Measurements from ENCODE around the gene RFC3. TPM values are rescaled to one million over a fixed set of nuclear protein-coding genes. Genes with fewer than 3 reads are reported as not detected.
"Not testable (repeated sequence)": the region's sequence is repeated elsewhere in the genome, so short reads cannot be mapped to it uniquely, and the experiment has no call there.

RFC3 gene
- total and polyA plus RNA-seq, 2 experiments from 2014 or later = 6.8 to 14.2 TPM

DNA sequence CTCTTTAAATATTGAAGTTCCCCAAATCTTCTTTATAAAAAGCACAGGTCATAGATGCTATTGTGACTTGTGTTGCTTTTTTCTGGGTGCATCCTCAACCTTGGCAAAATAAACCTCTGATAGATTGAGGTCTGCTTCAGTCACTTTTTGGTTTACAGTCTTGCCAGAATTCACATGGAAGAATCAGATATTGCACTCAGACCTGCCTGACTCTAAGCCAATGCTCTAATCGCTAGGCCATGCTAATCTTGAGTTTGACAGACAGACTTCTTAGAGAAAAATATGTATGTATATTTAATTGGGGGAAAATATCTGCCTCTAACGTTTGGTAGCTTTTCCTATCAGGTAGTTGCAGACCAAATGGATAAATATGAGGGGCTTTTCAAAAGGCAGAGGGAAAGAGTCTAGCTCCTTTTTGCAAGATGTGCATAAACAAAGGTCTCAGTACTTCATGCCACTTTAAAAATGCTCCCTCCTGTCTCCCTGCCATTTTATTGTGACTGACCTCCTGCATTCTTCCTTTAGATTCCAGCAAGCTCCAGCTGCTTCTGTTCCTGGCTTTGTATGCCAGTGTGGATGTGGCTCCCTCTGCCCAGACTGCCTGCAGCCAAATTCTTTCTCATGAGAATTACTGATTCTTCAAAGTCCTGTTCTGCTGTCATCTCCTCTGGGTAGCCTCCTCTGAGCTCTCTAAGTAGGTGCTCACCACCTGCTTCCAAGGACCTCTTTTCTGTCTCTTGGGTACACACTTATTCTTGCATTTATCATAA is 42.4 kb upstream of the RFC3 start:
- H3K79me2 ChIP-seq = no peaks in the 10 kb centered on the region
- no peak overlapping the region for H3K4me3 ChIP-seq
- peaks cover 4% of the 10 kb centered on the region for H3K27me3 ChIP-seq
- no peak for DNase-seq (ENCODE audit: low spot score)
- H3K9me2 ChIP-seq (replicated peaks; ENCODE audit: insufficient read depth) = no peaks in the 10 kb centered on the region
- H4K20me1 ChIP-seq (ENCODE audit: insufficient read depth, poor library complexity, severe bottlenecking) = no peaks in the 10 kb centered on the region
- no peak overlapping the region for H2AFZ ChIP-seq
- no peaks in the 10 kb centered on the region for H3K4me1 ChIP-seq (ENCODE audit: insufficient read depth)
- WGBS (ENCODE audit: low lambda C conversion rate, missing lambda C conversion rate) = 56% methylated on average over 2 of the region's 2 CpGs
- H3K4me2 ChIP-seq = no peak overlapping the region
- no peaks in the 10 kb centered on the region for H3K9me3 ChIP-seq (ENCODE audit: low read depth)
- TF ChIP-seq EZH2phosphoT487 (IDR thresholded peaks at IDR 0.05; ENCODE audit: low read depth, severe bottlenecking, unreplicated experiment) = no peak
- TF ChIP-seq, protein P1, sequence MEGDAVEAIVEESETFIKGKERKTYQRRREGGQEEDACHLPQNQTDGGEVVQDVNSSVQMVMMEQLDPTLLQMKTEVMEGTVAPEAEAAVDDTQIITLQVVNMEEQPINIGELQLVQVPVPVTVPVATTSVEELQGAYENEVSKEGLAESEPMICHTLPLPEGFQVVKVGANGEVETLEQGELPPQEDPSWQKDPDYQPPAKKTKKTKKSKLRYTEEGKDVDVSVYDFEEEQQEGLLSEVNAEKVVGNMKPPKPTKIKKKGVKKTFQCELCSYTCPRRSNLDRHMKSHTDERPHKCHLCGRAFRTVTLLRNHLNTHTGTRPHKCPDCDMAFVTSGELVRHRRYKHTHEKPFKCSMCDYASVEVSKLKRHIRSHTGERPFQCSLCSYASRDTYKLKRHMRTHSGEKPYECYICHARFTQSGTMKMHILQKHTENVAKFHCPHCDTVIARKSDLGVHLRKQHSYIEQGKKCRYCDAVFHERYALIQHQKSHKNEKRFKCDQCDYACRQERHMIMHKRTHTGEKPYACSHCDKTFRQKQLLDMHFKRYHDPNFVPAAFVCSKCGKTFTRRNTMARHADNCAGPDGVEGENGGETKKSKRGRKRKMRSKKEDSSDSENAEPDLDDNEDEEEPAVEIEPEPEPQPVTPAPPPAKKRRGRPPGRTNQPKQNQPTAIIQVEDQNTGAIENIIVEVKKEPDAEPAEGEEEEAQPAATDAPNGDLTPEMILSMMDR (IDR thresholded peaks at IDR 0.05; ENCODE audit: poor library complexity) = no peak
- TF ChIP-seq EZH2 (IDR thresholded peaks at IDR 0.05; ENCODE audit: borderline replicate concordance) = no peak
- no peak overlapping the region for H3K27ac ChIP-seq
- H3K36me3 ChIP-seq (replicated peaks; ENCODE audit: insufficient read depth, low read depth) = no peaks in the 10 kb centered on the region

DNA sequence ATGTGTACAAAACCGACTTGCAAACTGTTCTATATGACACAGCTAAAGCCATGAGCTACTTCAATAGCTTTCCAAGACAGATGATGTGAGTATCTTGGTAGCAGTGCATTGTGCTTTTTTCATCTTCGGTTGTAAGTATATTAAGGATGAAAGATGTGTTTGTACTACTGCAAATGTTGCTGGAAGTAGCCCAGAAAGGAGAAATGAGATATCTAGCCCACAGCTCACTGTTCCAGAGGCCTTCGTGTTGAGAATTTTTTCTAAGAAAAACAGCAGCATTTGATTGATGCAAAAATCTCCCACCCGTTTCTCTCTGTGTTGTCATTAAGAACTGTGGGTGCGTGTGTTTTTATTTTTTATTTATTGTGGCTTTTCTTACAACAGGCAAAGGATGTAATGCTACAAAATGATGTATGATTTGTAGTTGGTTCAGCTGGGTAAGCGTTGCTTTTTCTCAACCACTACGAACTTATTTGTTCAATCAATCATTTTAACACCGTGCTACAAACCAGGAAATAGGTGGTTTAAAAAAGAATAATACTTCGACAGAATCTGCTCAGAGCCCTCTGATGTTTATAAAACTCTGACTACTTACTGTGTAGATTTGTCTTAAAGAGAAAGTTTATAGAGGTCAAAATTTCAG is 41.6 kb upstream of the RFC3 start:
- TF ChIP-seq EZH2phosphoT487 (IDR thresholded peaks at IDR 0.05; ENCODE audit: low read depth, severe bottlenecking, unreplicated experiment) = no peak
- TF ChIP-seq, protein P1 (IDR thresholded peaks at IDR 0.05; ENCODE audit: poor library complexity) = no peak
- TF ChIP-seq EZH2 (IDR thresholded peaks at IDR 0.05; ENCODE audit: borderline replicate concordance) = no peak
- no peak overlapping the region for H3K27ac ChIP-seq
- H3K27me3 ChIP-seq = peaks cover 4% of the 10 kb centered on the region
- no peaks in the 10 kb centered on the region for H3K9me2 ChIP-seq (replicated peaks; ENCODE audit: insufficient read depth)
- no peaks in the 10 kb centered on the region for H3K79me2 ChIP-seq
- no peaks in the 10 kb centered on the region for H3K36me3 ChIP-seq (replicated peaks; ENCODE audit: insufficient read depth, low read depth)
- H3K4me1 ChIP-seq (ENCODE audit: insufficient read depth) = no peaks in the 10 kb centered on the region
- H2AFZ ChIP-seq = no peak overlapping the region
- no peak overlapping the region for H3K4me3 ChIP-seq
- H3K9me3 ChIP-seq (ENCODE audit: low read depth) = no peaks in the 10 kb centered on the region
- no peak for DNase-seq (ENCODE audit: low spot score)
- H3K4me2 ChIP-seq = no peak overlapping the region
- WGBS (ENCODE audit: low lambda C conversion rate, missing lambda C conversion rate) = 82% methylated on average over 9 of the region's 9 CpGs
- H4K20me1 ChIP-seq (ENCODE audit: insufficient read depth, poor library complexity, severe bottlenecking) = no peaks in the 10 kb centered on the region

DNA sequence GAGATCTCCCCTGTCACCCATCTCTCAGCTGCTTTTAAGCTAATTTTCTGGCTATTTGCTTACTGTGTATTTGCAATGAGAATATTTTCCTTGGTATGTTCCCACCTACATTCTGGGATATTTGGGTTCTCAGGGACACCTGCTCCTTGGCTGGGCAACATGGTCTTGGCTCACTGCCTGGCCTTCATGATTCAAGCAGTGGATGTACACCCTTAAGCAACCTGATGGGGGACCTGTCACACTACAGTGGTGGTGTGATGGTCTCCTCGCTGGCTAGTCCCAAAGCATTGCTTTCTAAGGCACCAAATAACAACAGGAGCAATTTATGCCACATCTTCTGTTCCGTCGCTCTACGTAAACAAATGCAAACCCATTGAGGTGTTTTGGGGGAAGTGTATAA is 35.3 kb upstream of the RFC3 start:
- WGBS (ENCODE audit: low lambda C conversion rate, missing lambda C conversion rate) = 67% methylated on average over 4 of the region's 4 CpGs
- H3K36me3 ChIP-seq (replicated peaks; ENCODE audit: insufficient read depth, low read depth) = no peaks in the 10 kb centered on the region
- no peaks in the 10 kb centered on the region for H3K9me3 ChIP-seq (ENCODE audit: low read depth)
- no peak overlapping the region for H2AFZ ChIP-seq
- TF ChIP-seq EZH2phosphoT487 (IDR thresholded peaks at IDR 0.05; ENCODE audit: low read depth, severe bottlenecking, unreplicated experiment) = no peak
- TF ChIP-seq, protein P1 (IDR thresholded peaks at IDR 0.05; ENCODE audit: poor library complexity) = no peak
- TF ChIP-seq EZH2 (IDR thresholded peaks at IDR 0.05; ENCODE audit: borderline replicate concordance) = no peak
- peaks cover 4% of the 10 kb centered on the region for H3K27me3 ChIP-seq
- no peak overlapping the region for H3K4me2 ChIP-seq
- no peak overlapping the region for H3K27ac ChIP-seq
- no peaks in the 10 kb centered on the region for H3K9me2 ChIP-seq (replicated peaks; ENCODE audit: insufficient read depth)
- no peaks in the 10 kb centered on the region for H3K79me2 ChIP-seq
- H3K4me3 ChIP-seq = no peak overlapping the region
- DNase-seq (ENCODE audit: low spot score) = no peak
- no peaks in the 10 kb centered on the region for H4K20me1 ChIP-seq (ENCODE audit: insufficient read depth, poor library complexity, severe bottlenecking)
- H3K4me1 ChIP-seq (ENCODE audit: insufficient read depth) = peaks cover 3% of the 10 kb centered on the region

DNA sequence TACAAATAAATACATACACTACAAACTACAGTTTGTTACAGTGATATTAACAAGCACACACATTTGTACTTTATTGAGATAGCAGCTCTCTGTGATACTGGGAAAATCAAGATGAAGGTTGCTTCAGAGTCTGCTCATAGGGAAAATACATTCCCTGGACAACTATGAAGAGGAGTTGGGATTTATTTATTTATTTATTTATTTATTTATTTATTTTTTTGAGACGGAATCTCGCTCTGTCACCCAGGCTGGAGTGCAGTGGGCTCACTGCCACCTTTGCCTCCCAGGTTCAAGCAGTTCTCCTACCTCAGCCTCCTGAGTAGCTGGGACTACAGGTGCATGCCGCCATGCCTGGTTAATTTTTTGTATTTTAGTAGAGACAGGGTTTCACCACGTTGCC is 34.7 kb upstream of the RFC3 start:
- H3K4me1 ChIP-seq (ENCODE audit: insufficient read depth); H3K79me2 ChIP-seq; H3K27me3 ChIP-seq; H3K4me2 ChIP-seq; H3K36me3 ChIP-seq (replicated peaks; ENCODE audit: insufficient read depth, low read depth); H3K9me3 ChIP-seq (ENCODE audit: low read depth); DNase-seq (ENCODE audit: low spot score); H2AFZ ChIP-seq; H4K20me1 ChIP-seq (ENCODE audit: insufficient read depth, poor library complexity, severe bottlenecking); H3K27ac ChIP-seq; H3K4me3 ChIP-seq; H3K9me2 ChIP-seq (replicated peaks; ENCODE audit: insufficient read depth): not testable (repeated sequence)
- 36% methylated on average over 4 of the region's 4 CpGs for WGBS (ENCODE audit: low lambda C conversion rate, missing lambda C conversion rate)
